GM12801 (cell line): ENCODE data around the gene RPL38.

ENCODE experiments used
- TF ChIP-seq, protein P1 (sequence below): IDR thresholded peaks from one replicate; pipeline ENCODE4 v1.5.1; 2011; ENCODE audit warnings: control low read depth; ENCODE audit not compliant: insufficient read length; ENCODE audit errors: extremely low read depth

RPL38 gene

DNA sequence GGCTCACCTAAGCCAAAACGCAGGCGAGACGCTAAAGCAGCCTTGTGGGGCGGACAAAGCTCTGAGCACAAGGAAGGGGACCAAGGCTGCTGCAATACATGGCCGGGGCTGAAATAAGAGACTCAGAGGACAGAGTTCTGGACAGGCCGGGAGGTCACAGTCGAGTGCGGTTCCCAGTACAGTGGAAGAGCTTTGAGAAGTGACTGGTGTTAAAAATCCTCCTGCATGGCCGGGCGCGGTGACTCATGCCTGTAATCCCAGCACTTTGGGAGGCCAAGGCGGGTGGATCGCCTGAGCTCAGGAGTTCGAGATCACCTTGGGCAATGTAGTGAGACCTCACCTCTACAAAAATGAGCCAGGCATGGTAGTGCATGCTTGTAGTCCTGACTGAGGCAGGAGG, 20.4 kb downstream of the RPL38 start:
- TF ChIP-seq, protein P1, sequence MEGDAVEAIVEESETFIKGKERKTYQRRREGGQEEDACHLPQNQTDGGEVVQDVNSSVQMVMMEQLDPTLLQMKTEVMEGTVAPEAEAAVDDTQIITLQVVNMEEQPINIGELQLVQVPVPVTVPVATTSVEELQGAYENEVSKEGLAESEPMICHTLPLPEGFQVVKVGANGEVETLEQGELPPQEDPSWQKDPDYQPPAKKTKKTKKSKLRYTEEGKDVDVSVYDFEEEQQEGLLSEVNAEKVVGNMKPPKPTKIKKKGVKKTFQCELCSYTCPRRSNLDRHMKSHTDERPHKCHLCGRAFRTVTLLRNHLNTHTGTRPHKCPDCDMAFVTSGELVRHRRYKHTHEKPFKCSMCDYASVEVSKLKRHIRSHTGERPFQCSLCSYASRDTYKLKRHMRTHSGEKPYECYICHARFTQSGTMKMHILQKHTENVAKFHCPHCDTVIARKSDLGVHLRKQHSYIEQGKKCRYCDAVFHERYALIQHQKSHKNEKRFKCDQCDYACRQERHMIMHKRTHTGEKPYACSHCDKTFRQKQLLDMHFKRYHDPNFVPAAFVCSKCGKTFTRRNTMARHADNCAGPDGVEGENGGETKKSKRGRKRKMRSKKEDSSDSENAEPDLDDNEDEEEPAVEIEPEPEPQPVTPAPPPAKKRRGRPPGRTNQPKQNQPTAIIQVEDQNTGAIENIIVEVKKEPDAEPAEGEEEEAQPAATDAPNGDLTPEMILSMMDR = no peak

DNA sequence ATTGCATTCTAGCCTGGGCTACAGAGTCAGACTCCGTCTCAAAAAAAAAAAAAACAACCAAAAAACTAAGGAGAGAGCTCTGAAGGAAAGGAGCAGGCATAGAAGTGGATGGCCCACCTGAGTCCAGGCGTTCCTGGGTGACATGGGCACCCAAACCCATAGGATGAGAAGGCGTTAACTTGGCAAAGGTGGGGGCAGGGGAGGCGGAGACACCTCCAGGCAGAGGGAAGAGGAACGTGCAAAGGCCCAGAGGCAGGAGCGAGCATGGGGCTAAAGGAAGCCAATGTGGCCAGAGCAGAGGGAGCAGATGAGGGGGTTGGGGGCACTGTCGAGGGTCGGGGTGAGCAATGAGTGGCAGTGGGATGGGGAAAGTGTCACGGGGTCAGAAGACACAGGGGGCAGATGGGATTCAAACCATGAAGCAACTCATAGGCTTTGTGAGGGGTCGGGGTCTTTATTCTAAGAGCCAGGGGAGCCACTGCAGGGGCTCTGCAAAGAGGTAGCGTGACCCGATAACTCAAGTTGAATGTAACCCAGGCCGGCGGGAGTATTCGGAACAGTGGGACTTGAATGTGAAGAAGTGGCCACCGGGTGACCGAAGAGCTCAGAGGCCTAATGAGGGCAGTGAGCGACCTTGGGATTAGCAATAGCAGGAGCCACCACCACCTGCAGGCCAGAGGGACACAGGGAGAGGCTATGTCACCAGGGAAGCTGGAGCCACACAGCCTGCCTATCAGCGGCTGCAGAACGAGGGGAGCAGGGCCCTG, 21.7 kb downstream of the RPL38 start:
- TF ChIP-seq, protein P1 = no peak

DNA sequence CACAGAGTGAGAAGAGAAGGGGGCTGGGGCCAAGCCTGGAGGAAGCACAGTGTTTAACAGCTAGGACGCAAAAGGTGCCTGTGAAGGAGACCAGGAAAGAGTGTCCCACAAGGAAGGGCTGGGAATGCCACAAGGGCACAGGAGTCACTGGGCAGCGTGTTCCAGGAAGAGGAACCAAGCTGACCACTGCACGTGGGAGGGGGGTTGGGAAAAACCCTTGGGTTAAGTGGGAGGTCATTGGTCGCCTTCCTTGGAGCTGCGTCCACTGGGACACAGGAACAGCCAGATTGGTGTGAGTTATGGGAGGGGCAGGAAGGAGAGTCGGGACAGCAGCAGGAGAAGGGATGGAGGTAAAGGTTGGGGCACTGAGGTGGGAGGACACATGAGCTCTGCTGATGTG, 22.8 kb downstream of the RPL38 start:
- TF ChIP-seq, protein P1 = no peak

DNA sequence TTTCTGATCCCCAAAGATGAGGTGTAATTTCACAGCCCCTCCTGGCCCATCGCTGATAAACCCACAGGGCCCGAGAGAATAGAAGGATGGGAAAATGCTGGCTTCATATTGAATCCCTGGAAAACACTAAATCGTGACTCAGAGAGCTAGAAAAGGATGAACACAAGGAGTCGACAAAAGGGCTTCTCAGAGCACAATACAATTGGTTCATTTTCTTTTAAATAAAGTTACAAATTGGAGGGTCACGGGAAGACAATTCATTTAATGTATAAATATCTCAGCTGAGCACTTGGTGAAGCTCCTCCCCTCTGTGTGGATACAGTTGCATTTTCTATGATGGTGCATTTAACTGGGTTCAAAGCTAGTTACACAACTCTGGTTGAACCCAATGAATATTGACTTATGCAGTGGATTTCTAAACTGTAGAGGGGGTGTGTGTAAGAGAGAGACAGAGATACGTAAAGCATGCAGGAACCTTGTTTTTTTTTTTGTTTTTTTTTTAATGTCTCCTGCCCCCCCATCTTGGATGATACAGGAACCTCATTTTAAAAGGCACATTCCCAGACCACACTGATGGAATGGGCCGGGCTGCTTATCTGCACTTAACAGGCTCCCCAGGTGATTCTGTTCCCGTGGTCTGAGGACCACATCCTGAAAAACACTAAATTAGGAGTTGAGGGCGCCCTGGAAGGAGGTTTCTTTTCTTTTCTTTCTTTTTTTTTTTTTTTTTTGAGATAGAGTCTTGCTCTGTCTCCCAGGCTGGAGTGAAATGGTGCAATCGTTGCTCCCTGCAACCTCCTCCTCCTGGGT, 24.0 kb downstream of the RPL38 start:
- TF ChIP-seq, protein P1 = no peak

DNA sequence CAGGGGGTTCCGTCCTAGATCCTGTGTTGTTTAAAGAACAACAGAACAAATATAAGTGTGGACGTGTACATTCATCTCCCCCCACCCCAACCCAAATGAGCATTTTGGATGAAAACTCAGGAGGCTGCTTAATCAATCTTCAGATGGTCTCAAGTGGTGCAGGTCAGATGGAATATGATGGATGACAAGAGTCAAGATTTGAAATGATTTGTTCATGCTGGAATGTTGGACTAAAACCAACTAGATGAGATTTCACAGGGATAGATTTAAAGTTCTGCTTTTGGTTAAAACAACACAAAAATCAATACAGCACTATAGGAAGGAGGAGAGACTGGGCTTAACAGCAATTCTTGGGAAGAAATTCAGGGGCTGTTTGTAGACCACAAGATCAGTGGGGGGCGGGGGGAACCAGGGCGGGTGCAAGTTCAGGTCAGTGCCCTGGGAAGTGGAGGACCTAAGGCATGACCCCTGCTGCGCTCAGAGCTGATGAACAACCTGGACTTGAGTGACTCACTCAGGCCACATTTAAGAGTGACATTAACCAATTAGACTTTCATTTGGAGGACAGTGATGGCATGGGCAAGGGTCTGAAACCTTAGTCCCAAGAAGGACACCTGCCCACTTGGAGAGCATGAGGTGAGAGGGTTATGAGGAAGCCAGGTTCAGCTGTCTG, 25.0 kb downstream of the RPL38 start:
- TF ChIP-seq, protein P1 = no peak

DNA sequence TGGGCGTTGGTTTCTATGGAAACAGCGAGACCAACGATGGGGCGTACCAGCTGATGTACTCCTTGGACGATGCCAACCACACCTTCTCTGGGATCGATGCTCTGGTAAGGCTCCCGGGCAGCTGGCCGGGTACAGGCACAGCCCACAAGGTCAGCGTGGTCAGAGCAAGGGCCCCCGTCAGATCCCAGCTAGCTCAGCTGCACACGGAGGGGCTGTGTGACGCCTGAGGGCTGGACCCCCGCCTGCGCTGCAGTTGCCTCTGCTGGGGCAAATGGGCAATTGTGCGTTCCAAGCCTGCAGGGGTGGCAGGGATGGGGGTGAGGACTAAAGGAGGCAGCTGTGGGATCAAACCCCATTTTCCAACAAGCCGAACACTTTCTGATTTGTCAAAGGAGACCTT, 27.4 kb downstream of the RPL38 start:
- TF ChIP-seq, protein P1 = no peak
